ENCODE results near the gene UBASH3A.

Gene UBASH3A

DNA sequence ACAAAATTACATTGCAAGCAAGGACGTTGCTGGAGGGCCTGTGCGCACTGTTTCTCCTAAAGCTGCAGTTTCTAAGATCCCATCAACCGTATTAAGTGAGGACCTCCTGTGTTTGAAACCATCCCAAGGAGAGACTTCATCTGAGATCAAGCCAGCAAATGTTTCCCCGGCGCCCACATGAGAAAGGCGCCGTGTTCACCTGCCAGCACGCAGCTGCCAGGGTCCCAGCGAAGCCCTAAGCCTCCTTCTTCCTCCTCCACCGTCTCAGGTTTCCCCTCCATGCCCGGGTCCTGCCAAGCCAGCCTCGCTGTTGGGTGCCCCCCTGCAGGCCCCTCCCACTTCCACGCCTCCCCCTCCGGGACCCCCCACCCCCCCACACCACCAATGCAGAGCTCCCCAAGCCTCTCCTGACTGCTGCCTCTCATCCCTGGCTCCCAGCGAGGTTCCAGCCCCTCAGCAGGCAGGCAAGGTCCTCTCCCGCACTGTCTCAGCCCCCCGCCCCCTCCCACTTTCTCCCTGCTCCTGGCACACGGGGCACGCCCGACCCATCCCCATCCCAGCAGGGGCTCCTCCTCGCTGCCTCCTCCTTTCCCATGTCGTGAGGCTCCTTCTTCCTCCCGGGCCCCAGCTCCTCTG lies 28.7 kb upstream of the UBASH3A start:
- Histone ChIP-seq H2BK12ac (ENCODE audit: low read length) (no peak overlapping the region), H4K8ac (ENCODE audit: low read depth, low read length) (no peak overlapping the region), H2AK5ac (ENCODE audit: low read length) (no peak overlapping the region), H3K4me1 (ENCODE audit: control insufficient read depth in 1 of 2, insufficient read depth in 2 of 2, low read length in 2 of 2) (peaks cover 0 to 2% of the 10 kb centered on the region in 2 experiments), H4K12ac (ENCODE audit: low read depth, low read length) (no peak overlapping the region), H3K9me3 (ENCODE audit: insufficient read depth, low read depth, low read length) (peaks cover 2% of the 10 kb centered on the region), H3K36me3 (ENCODE audit: control insufficient read depth in 1 of 2, insufficient read depth in 2 of 2, low read length in 2 of 2) (no peaks in the 10 kb centered on the region), H2AFZ (ENCODE audit: insufficient read depth, low read length, poor library complexity) (no peak overlapping the region), H3K4me2 (ENCODE audit: low read length) (no peak overlapping the region), H2BK120ac (ENCODE audit: insufficient read depth, low read length, poor library complexity) (no peak overlapping the region), H2BK5ac (ENCODE audit: low read depth, low read length, poor library complexity) (no peak overlapping the region), H3K27ac (ENCODE audit: low read depth, low read length) (no peak overlapping the region), H3K9ac (ENCODE audit: low read length) (no peak overlapping the region), H3K27me3 (ENCODE audit: insufficient read depth, low read length) (no peaks in the 10 kb centered on the region), H3K79me1 (ENCODE audit: low read length) (no peaks in the 10 kb centered on the region), H3K23ac (ENCODE audit: low read length) (no peak overlapping the region), H3K4ac (ENCODE audit: low read depth, low read length) (no peak overlapping the region), H4K91ac (ENCODE audit: low read depth, low read length) (no peak overlapping the region), H3K79me2 (ENCODE audit: control insufficient read depth, insufficient read depth, low read length, poor library complexity) (no peaks in the 10 kb centered on the region), H3K18ac (ENCODE audit: low read length) (no peak overlapping the region), H3K14ac (ENCODE audit: low read length) (no peak overlapping the region), H3K4me3 (ENCODE audit: low read depth, low read length) (no peak overlapping the region)
- whole genome bisulfite sequencing (ENCODE audit: extremely low coverage, insufficient coverage, insufficient read length), result no CpG with 5 or more reads among the region's 23 CpGs
- no peak for DNase-seq

DNA sequence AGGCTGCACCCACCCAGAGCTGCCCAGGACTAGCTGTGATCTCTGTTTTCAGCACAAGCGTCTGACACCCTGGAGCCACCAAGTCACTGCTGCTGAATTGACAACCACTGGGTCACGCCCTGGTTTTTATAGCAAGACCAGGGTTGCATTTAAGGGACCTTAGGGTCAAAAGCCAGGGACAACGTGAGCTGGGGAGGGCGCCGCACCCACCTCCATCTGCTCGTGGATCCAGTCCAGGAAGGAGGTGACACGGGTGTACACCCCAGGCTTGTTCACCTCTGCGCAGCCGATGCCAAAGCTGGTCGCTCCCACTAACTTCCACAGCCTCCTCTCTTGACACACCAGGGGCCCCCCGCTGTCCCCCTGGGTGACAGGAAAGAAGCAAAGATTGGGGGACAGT lies 28.2 kb upstream of the UBASH3A start:
- Histone ChIP-seq H2BK12ac (ENCODE audit: low read length) (no peak overlapping the region), H3K4me2 (ENCODE audit: low read length) (no peak overlapping the region), H3K79me2 (ENCODE audit: control insufficient read depth, insufficient read depth, low read length, poor library complexity) (no peaks in the 10 kb centered on the region), H2BK5ac (ENCODE audit: low read depth, low read length, poor library complexity) (no peak overlapping the region), H3K27ac (ENCODE audit: low read depth, low read length) (no peak overlapping the region), H3K4me3 (ENCODE audit: low read depth, low read length) (no peak overlapping the region), H3K9ac (ENCODE audit: low read length) (no peak overlapping the region), H3K27me3 (ENCODE audit: insufficient read depth, low read length) (no peaks in the 10 kb centered on the region), H4K12ac (ENCODE audit: low read depth, low read length) (no peak overlapping the region), H3K18ac (ENCODE audit: low read length) (no peak overlapping the region), H3K79me1 (ENCODE audit: low read length) (no peaks in the 10 kb centered on the region), H3K9me3 (ENCODE audit: insufficient read depth, low read depth, low read length) (peaks cover 2% of the 10 kb centered on the region), H2AFZ (ENCODE audit: insufficient read depth, low read length, poor library complexity) (no peak overlapping the region), H2AK5ac (ENCODE audit: low read length) (no peak overlapping the region), H3K36me3 (ENCODE audit: control insufficient read depth in 1 of 2, insufficient read depth in 2 of 2, low read length in 2 of 2) (no peaks in the 10 kb centered on the region), H2BK120ac (ENCODE audit: insufficient read depth, low read length, poor library complexity) (no peak overlapping the region), H3K23ac (ENCODE audit: low read length) (no peak overlapping the region), H3K4ac (ENCODE audit: low read depth, low read length) (no peak overlapping the region), H3K4me1 (ENCODE audit: control insufficient read depth in 1 of 2, insufficient read depth in 2 of 2, low read length in 2 of 2) (peaks cover 0 to 2% of the 10 kb centered on the region in 2 experiments), H4K8ac (ENCODE audit: low read depth, low read length) (no peak overlapping the region), H4K91ac (ENCODE audit: low read depth, low read length) (no peak overlapping the region), H3K14ac (ENCODE audit: low read length) (no peak overlapping the region)
- WGBS (ENCODE audit: extremely low coverage, insufficient coverage, insufficient read length), result no CpG with 5 or more reads among the region's 11 CpGs
- no peak for DNase-seq

DNA sequence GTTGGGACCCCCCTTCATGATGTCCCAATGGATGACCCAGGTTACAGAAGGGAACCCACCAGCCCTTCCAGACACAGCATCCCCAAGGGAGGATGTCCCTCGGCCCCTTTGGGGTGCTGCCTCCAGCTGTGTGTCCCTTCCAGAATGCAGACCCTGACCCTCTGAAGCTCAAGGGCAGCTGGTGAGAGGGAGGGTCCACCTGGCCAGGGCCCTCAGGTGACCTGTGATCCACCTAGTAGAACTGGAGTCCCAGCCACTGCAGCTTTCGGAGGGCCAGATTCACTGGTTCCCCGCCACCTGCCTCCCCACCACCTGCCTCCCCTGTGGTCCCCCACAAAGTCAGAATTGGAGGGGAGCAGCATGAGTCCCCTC lies 27.8 kb upstream of the UBASH3A start:
- Histone ChIP-seq H4K91ac (ENCODE audit: low read depth, low read length) (no peak overlapping the region), H3K4me2 (ENCODE audit: low read length) (no peak overlapping the region), H3K9me3 (ENCODE audit: insufficient read depth, low read depth, low read length) (peaks cover 2% of the 10 kb centered on the region), H2AK5ac (ENCODE audit: low read length) (no peak overlapping the region), H4K8ac (ENCODE audit: low read depth, low read length) (no peak overlapping the region), H2AFZ (ENCODE audit: insufficient read depth, low read length, poor library complexity) (no peak overlapping the region), H3K27me3 (ENCODE audit: insufficient read depth, low read length) (no peaks in the 10 kb centered on the region), H2BK120ac (ENCODE audit: insufficient read depth, low read length, poor library complexity) (no peak overlapping the region), H4K12ac (ENCODE audit: low read depth, low read length) (no peak overlapping the region), H3K79me2 (ENCODE audit: control insufficient read depth, insufficient read depth, low read length, poor library complexity) (no peaks in the 10 kb centered on the region), H3K23ac (ENCODE audit: low read length) (no peak overlapping the region), H3K4ac (ENCODE audit: low read depth, low read length) (no peak overlapping the region), H2BK12ac (ENCODE audit: low read length) (no peak overlapping the region), H3K36me3 (ENCODE audit: control insufficient read depth in 1 of 2, insufficient read depth in 2 of 2, low read length in 2 of 2) (no peaks in the 10 kb centered on the region), H3K14ac (ENCODE audit: low read length) (no peak overlapping the region), H3K4me3 (ENCODE audit: low read depth, low read length) (no peak overlapping the region), H3K9ac (ENCODE audit: low read length) (no peak overlapping the region), H3K27ac (ENCODE audit: low read depth, low read length) (no peak overlapping the region), H2BK5ac (ENCODE audit: low read depth, low read length, poor library complexity) (no peak overlapping the region), H3K18ac (ENCODE audit: low read length) (no peak overlapping the region), H3K4me1 (ENCODE audit: control insufficient read depth in 1 of 2, insufficient read depth in 2 of 2, low read length in 2 of 2) (no peaks in the 10 kb centered on the region), H3K79me1 (ENCODE audit: low read length) (no peaks in the 10 kb centered on the region)
- WGBS (ENCODE audit: extremely low coverage, insufficient coverage, insufficient read length), result no CpG with 5 or more reads among the region's 3 CpGs
- no peak for DNase-seq

DNA sequence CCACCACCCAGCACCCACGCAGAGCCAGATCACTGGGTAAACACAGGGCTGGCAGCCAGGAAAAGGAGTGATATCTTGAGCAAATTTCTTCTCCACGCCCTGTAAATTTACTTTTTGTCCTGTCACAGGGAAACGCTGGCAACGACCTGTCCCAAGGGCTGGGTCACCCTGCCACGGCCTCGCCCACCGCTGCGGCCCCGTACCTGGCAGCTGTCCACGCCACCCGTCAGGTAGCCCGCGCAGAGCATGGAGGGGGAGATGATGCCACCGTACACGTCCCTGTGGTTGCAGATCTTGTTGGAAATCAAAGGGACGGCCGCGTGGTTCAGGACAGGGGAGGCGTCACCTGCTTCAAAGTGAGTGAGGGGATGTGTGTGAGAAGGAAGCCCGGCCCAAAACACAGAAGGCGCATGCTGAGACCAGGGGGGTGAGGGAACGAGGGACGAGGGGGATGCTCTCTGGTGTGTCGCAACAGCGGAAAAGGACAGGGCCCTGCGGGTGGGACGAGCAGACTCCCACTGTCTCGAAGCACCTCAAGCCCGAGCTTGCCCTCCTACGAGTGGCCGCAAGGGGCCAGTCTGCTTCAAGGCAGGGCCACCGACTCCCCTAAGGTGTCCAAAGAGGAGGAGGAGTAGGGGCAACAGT lies 27.2 kb upstream of the UBASH3A start:
- Histone ChIP-seq H3K9me3 (ENCODE audit: insufficient read depth, low read depth, low read length) (peaks cover 2% of the 10 kb centered on the region), H3K4ac (ENCODE audit: low read depth, low read length) (no peak overlapping the region), H3K4me2 (ENCODE audit: low read length) (no peak overlapping the region), H4K8ac (ENCODE audit: low read depth, low read length) (no peak overlapping the region), H4K91ac (ENCODE audit: low read depth, low read length) (no peak overlapping the region), H3K14ac (ENCODE audit: low read length) (no peak overlapping the region), H3K23ac (ENCODE audit: low read length) (no peak overlapping the region), H2AK5ac (ENCODE audit: low read length) (no peak overlapping the region), H3K79me1 (ENCODE audit: low read length) (no peaks in the 10 kb centered on the region), H2BK5ac (ENCODE audit: low read depth, low read length, poor library complexity) (no peak overlapping the region), H2BK12ac (ENCODE audit: low read length) (no peak overlapping the region), H3K4me1 (ENCODE audit: control insufficient read depth in 1 of 2, insufficient read depth in 2 of 2, low read length in 2 of 2) (no peaks in the 10 kb centered on the region), H2BK120ac (ENCODE audit: insufficient read depth, low read length, poor library complexity) (no peak overlapping the region), H3K18ac (ENCODE audit: low read length) (no peak overlapping the region), H4K12ac (ENCODE audit: low read depth, low read length) (no peak overlapping the region), H2AFZ (ENCODE audit: insufficient read depth, low read length, poor library complexity) (no peak overlapping the region), H3K9ac (ENCODE audit: low read length) (no peak overlapping the region), H3K4me3 (ENCODE audit: low read depth, low read length) (no peak overlapping the region), H3K27ac (ENCODE audit: low read depth, low read length) (no peak overlapping the region), H3K27me3 (ENCODE audit: insufficient read depth, low read length) (no peaks in the 10 kb centered on the region), H3K79me2 (ENCODE audit: control insufficient read depth, insufficient read depth, low read length, poor library complexity) (no peaks in the 10 kb centered on the region), H3K36me3 (ENCODE audit: control insufficient read depth in 1 of 2, insufficient read depth in 2 of 2, low read length in 2 of 2) (no peaks in the 10 kb centered on the region)
- no peak for DNase-seq
- no CpG with 5 or more reads among the region's 32 CpGs for WGBS (ENCODE audit: extremely low coverage, insufficient coverage, insufficient read length)
